IMR-90 (cell line): Measurements from ENCODE around the gene SIM1. TPM values are rescaled to one million over a fixed set of nuclear protein-coding genes. Genes with fewer than 3 reads are reported as not detected.

Experiments
- ATAC-seq: fragments of 200-7000 bp; cut with Tn5 transposase; 2 replicates; pipeline ENCODE4 v1.9.1; 2020; ENCODE audit warnings: low read depth, mild to moderate bottlenecking, moderate library complexity
- BruUV-seq: library from RNA; stranded (reverse); fragments of 400-500 nt; replicated peaks from 2 replicates; lab custom pipeline; 2021; lab: Mats Ljungman, UMichigan
- CTCF ChIA-PET: fragments of 300-600 bp; formaldehyde crosslinking; extraction: SDS; loops from one replicate; lab custom pipeline; 2021; ENCODE audit warnings: antibody characterized with exemption; lab: Yijun Ruan, JAX
- POLR2A ChIA-PET: fragments of 300-600 bp; sonication (Branson Sonifier 250); formaldehyde crosslinking; loops from one replicate; lab custom pipeline; 2022; ENCODE audit warnings: antibody characterized with exemption; ENCODE audit not compliant: unreplicated experiment; lab: Charles Lee
- DNase-seq: peaks from one replicate; pipeline ENCODE4 v3.0.0; 2013
- H2AFZ ChIP-seq: replicated peaks from 2 replicates; pipeline ENCODE3; 2013; ENCODE audit warnings: low read length, mild to moderate bottlenecking; ENCODE audit not compliant: poor library complexity
- H2AK5ac ChIP-seq: 2 replicates; pipeline ENCODE4 v1.6.1; 2013; ENCODE audit warnings: low read depth, low read length, inconsistent platforms
- H2AK9ac ChIP-seq: replicated peaks from 2 replicates; pipeline ENCODE3; 2013; ENCODE audit warnings: mild to moderate bottlenecking, low read depth, low read length, moderate library complexity; ENCODE audit not compliant: poor library complexity
- H2BK120ac ChIP-seq: 2 replicates; pipeline ENCODE4 v1.6.1; 2013; ENCODE audit warnings: low read depth, low read length, inconsistent platforms
- H2BK15ac ChIP-seq: 3 replicates; pipeline ENCODE4 v1.6.1; 2013; ENCODE audit warnings: low read depth, low read length, inconsistent platforms
- H2BK20ac ChIP-seq: 2 replicates; pipeline ENCODE4 v1.6.1; 2013; ENCODE audit warnings: low read depth, mild to moderate bottlenecking, inconsistent platforms, low read length, moderate library complexity
- H2BK5ac ChIP-seq: 2 replicates; pipeline ENCODE4 v1.6.1; 2013; ENCODE audit warnings: mild to moderate bottlenecking, low read depth, low read length, inconsistent platforms; ENCODE audit not compliant: poor library complexity, severe bottlenecking
- H3K14ac ChIP-seq: replicated peaks from 2 replicates; pipeline ENCODE4 v1.6.1; 2013; ENCODE audit warnings: low read depth, low read length, inconsistent platforms
- H3K18ac ChIP-seq: 2 replicates; pipeline ENCODE4 v1.6.1; 2013; ENCODE audit warnings: low read depth, low read length, control low read depth
- H3K23ac ChIP-seq: 2 replicates; pipeline ENCODE4 v1.6.1; 2013; ENCODE audit warnings: low read depth, low read length, inconsistent platforms
- H3K27ac ChIP-seq: 2 replicates; pipeline ENCODE4 v1.5.1; 2013; ENCODE audit warnings: mild to moderate bottlenecking, control low read depth, low read length; ENCODE audit not compliant: insufficient read depth
- H3K27me3 ChIP-seq: 2 replicates; pipeline ENCODE4 v1.6.1; 2013; ENCODE audit warnings: low read length; ENCODE audit not compliant: control insufficient read depth, insufficient read depth
- H3K36me3 ChIP-seq: 2 replicates; pipeline ENCODE4 v1.6.1; 2013; ENCODE audit warnings: low read length, mixed read lengths; ENCODE audit not compliant: control insufficient read depth, insufficient read depth
- H3K4ac ChIP-seq: 2 replicates; pipeline ENCODE4 v1.6.1; 2013; ENCODE audit warnings: low read depth, low read length, inconsistent platforms
- H3K4me1 ChIP-seq: 2 replicates; pipeline ENCODE4 v1.6.1; 2013; ENCODE audit warnings: low read length, mixed read lengths; ENCODE audit not compliant: control insufficient read depth, insufficient read depth
- H3K4me2 ChIP-seq: 2 replicates; pipeline ENCODE4 v1.6.1; 2013; ENCODE audit warnings: low read depth, mild to moderate bottlenecking, control low read depth, low read length, moderate library complexity
- H3K4me3 ChIP-seq: 2 replicates; pipeline ENCODE4 v1.5.1; 2013; ENCODE audit warnings: low read depth, mild to moderate bottlenecking, control low read depth, low read length, moderate library complexity; ENCODE audit not compliant: insufficient read depth
- H3K56ac ChIP-seq: 2 replicates; pipeline ENCODE4 v1.6.1; 2013; ENCODE audit warnings: low read length, inconsistent platforms; ENCODE audit not compliant: insufficient read depth; ENCODE audit errors: extremely low read depth
- H3K79me1 ChIP-seq, 2 experiments: 2 replicates each; pipeline ENCODE4 v1.6.1; 2013; ENCODE audit warnings: low read length in 2 of 2, inconsistent platforms in 1 of 2, low read depth in 1 of 2
- H3K9ac ChIP-seq: 2 replicates; pipeline ENCODE4 v1.6.1; 2013; ENCODE audit warnings: low read depth, low read length, control low read depth
- H3K9me1 ChIP-seq: 2 replicates; pipeline ENCODE4 v1.6.1; 2013; ENCODE audit warnings: low read length, inconsistent platforms; ENCODE audit not compliant: insufficient read depth
- H3K9me3 ChIP-seq: 2 replicates; pipeline ENCODE4 v1.6.1; 2013; ENCODE audit warnings: low read length; ENCODE audit not compliant: control insufficient read depth, insufficient read depth
- H4K20me1 ChIP-seq: 2 replicates; pipeline ENCODE4 v1.6.1; 2013; ENCODE audit warnings: low read length, inconsistent platforms; ENCODE audit not compliant: insufficient read depth
- H4K5ac ChIP-seq: 2 replicates; pipeline ENCODE4 v1.6.1; 2013; ENCODE audit warnings: mild to moderate bottlenecking, low read depth, low read length, control low read depth
- H4K8ac ChIP-seq, 2 experiments: 2 replicates each; pipeline ENCODE4 v1.6.1; 2013; ENCODE audit warnings: low read depth in 2 of 2, low read length in 2 of 2, control low read depth in 1 of 2, inconsistent platforms in 1 of 2
- H4K91ac ChIP-seq: 2 replicates; pipeline ENCODE4 v1.6.1; 2013; ENCODE audit warnings: low read depth, low read length, inconsistent platforms; ENCODE audit not compliant: insufficient read depth
- CEBPB ChIP-seq: IDR thresholded peaks from 2 replicates; pipeline ENCODE4 v1.6.1; 2012; ENCODE audit warnings: low read depth, low read length, improper control_type of control experiment
- CHD1 ChIP-seq: IDR thresholded peaks from 2 replicates; pipeline ENCODE4 v1.6.1; 2012; ENCODE audit warnings: low read depth, low read length, improper control_type of control experiment
- ELK1 ChIP-seq: fragments of 150-350 bp; IDR thresholded peaks from 2 replicates; pipeline ENCODE4 v1.6.1; 2016; ENCODE audit warnings: low read depth, mild to moderate bottlenecking, low read length, moderate library complexity, borderline replicate concordance
- FOS ChIP-seq: fragments of 150-350 bp; IDR thresholded peaks from 2 replicates; pipeline ENCODE4 v1.6.1; 2016; ENCODE audit warnings: low read depth, low read length
- NFE2L2 ChIP-seq: fragments of 150-350 bp; IDR thresholded peaks from 2 replicates; pipeline ENCODE4 v1.6.1; 2016; ENCODE audit warnings: low read depth, mild to moderate bottlenecking, low read length
- RAD21 ChIP-seq: IDR thresholded peaks from 2 replicates; pipeline ENCODE4 v1.6.1; 2012; ENCODE audit warnings: low read length, improper control_type of control experiment
- RCOR1 ChIP-seq: IDR thresholded peaks from 2 replicates; pipeline ENCODE4 v1.6.1; 2012; ENCODE audit warnings: mild to moderate bottlenecking, low read length, improper control_type of control experiment; ENCODE audit not compliant: insufficient replicate concordance
- RFX5 ChIP-seq: IDR thresholded peaks from 2 replicates; pipeline ENCODE4 v1.8.0; 2012; ENCODE audit warnings: low read depth, mild to moderate bottlenecking, low read length, moderate library complexity
- USF2 ChIP-seq: fragments of 150-350 bp; IDR thresholded peaks from 2 replicates; pipeline ENCODE4 v1.6.1; 2017; ENCODE audit warnings: mild to moderate bottlenecking, antibody characterized with exemption, low read length, low read depth
- WGBS, 2 experiments: methylation state at CpG; one replicate each; pipeline versions ENCODE4 v1.1.5 to v1.1.7; 2013; ENCODE audit warnings: missing lambda C conversion rate in 2 of 2; ENCODE audit not compliant: insufficient read length in 1 of 2; ENCODE audit errors: extremely low coverage in 2 of 2; 5-methylcytosine and 5-hydroxymethylcytosine counted together
- dilution Hi-C: fragments of 300-500 bp; cut with HindIII; formaldehyde crosslinking; loops from one replicate; pipeline ENCODE4 v1.14.3; 2018; ENCODE audit warnings: low sequenced_read_pairs; ENCODE audit not compliant: unreplicated experiment
- in situ Hi-C: fragments of 300-500 bp; cut with MboI; formaldehyde crosslinking; loops from 3 replicates; pipeline ENCODE4 v1.14.3; 2019; ENCODE audit warnings: low sequenced_read_pairs, inconsistent platforms, mixed read lengths
- intact Hi-C: fragments of 100-400 bp; cut with micrococcal nuclease; formaldehyde crosslinking; loops from 2 replicates; pipeline ENCODE4 v1.10.0; 2022
- polyA plus RNA-seq, 3 experiments: library from polyadenylated mRNA; depleted of rRNA; stranded (reverse); fragments of >200 nt; gene quantifications; 2 replicates each; pipeline ENCODE4 v1.2.3, GENCODE V29; 2012; ENCODE audit warnings: low replicate concordance in 1 of 3
- total RNA-seq: library from RNA; depleted of rRNA; stranded (reverse); fragments of >200 nt; gene quantifications from 2 replicates; pipeline ENCODE4 v1.2.3, GENCODE V29; 2012

Gene SIM1
- total and polyA plus RNA-seq, 2 of the 4 experiments (the other 2 are of a cell fraction), result not detected

- no peak for TF ChIP-seq RCOR1
These were observed 8.4 kb downstream of the SIM1 start (continued) for GRCh38 chr6:100456141-100456907.

GRCh38 chr6:100455230-100456124, 9.2 kb downstream of the SIM1 start:
- no peak overlapping the region for H3K4me2 ChIP-seq
- H2AK9ac ChIP-seq, result no peak overlapping the region
- no peaks in the 10 kb centered on the region for H3K36me3 ChIP-seq
- DNase-seq, result no peak
- peaks cover 42% of the 10 kb centered on the region for H3K9me3 ChIP-seq
- ChIA-PET POLR2A (interaction anchor here (0.7 kb wide), 1 partner anchor 302 kb away, joined by 6 read pairs; no protein-coding TSS in a partner anchor), CTCF (interaction anchor here (1.0 to 1.3 kb wide), 2 partner anchors 14 to 198 kb away, joined by 3 to 4 read pairs; no protein-coding TSS in a partner anchor)
- no peak for ATAC-seq
- no peak overlapping the region for H3K27ac ChIP-seq
- H2BK15ac ChIP-seq, result no peak overlapping the region
- H3K27me3 ChIP-seq, result peaks cover 95% of the 10 kb centered on the region
- no peak overlapping the region; the same call in none of the 2 replicates for H3K23ac ChIP-seq
- H2BK120ac ChIP-seq, result no peak overlapping the region
- H4K91ac ChIP-seq, result no peak overlapping the region
- H3K18ac ChIP-seq, result no peak overlapping the region
- no peak overlapping the region for H3K14ac ChIP-seq
- BruUV-seq, result no TSS peak
- peaks cover 22% of the 10 kb centered on the region for H4K20me1 ChIP-seq
- no peak overlapping the region for H2AK5ac ChIP-seq
- dilution Hi-C loops, result loop anchor here (25.0 kb wide), 1 partner anchor 343 kb away; no protein-coding TSS in a partner anchor
- H4K8ac ChIP-seq, result no peak overlapping the region
- H3K4me1 ChIP-seq, result no peaks in the 10 kb centered on the region
- H4K5ac ChIP-seq, result no peak overlapping the region
- no peak overlapping the region for H3K4me3 ChIP-seq
- H3K9me1 ChIP-seq, result no peaks in the 10 kb centered on the region; the same call in 1 of the 2 replicates
- H3K4ac ChIP-seq, result no peak overlapping the region
- H3K9ac ChIP-seq, result no peak overlapping the region
- intact Hi-C loops, result no loop called here
- H3K79me1 ChIP-seq, result no peaks in the 10 kb centered on the region
- no peak overlapping the region for H2AFZ ChIP-seq
- H3K56ac ChIP-seq, result no peak overlapping the region
- no peak overlapping the region for H2BK5ac ChIP-seq
- no peak overlapping the region for H2BK20ac ChIP-seq
- WGBS, 2 experiments, result 3% methylated on average over 33 of the region's 54 CpGs; no CpG with 5 or more reads in 1 of the 2 experiments
- in situ Hi-C loops, result loop anchor here (25.0 kb wide), 1 partner anchor 868 kb away; no protein-coding TSS in a partner anchor
- TF ChIP-seq USF2 (no peak), RFX5 (no peak), RAD21 (no peak), CEBPB (no peak), FOS (no peak), NFE2L2 (no peak), ELK1 (no peak), CHD1 (no peak), RCOR1 (no peak)
